Lung (tissue), 12 donors: Measurements from ENCODE around the gene SCD. TPM values are rescaled to one million over a fixed set of nuclear protein-coding genes. Genes with fewer than 3 reads are reported as not detected.

Source experiments
- ATAC-seq: fragments of 200-7000 bp; cut with Tn5 transposase; one replicate; pipeline ENCODE4 v1.9.1; 2020; ENCODE audit warnings: moderate number of reproducible peaks; ENCODE audit not compliant: insufficient read depth, low FRiP score
- DNase-seq, 3 donors: peaks; one replicate each; pipeline ENCODE4 v3.0.0-alpha.2; 2013 to 2017
- H3K27ac ChIP-seq, 2 donors: one replicate each; pipeline ENCODE4 v1.5.1; 2013; ENCODE audit warnings: mild to moderate bottlenecking in 2 of 2, moderate library complexity in 2 of 2, control low read depth in 1 of 2, inconsistent platforms in 1 of 2, low read depth in 1 of 2, low read length in 1 of 2
- H3K27me3 ChIP-seq, 3 donors: one replicate each; pipeline ENCODE4 v1.5.1; 2013; ENCODE audit warnings: low read length in 2 of 3; ENCODE audit not compliant: control insufficient read depth in 3 of 3, insufficient read depth in 3 of 3
- H3K36me3 ChIP-seq, 4 donors: one replicate each; pipeline ENCODE4 v1.5.1; 2013; ENCODE audit warnings: low read length in 4 of 4, mild to moderate bottlenecking in 1 of 4, moderate library complexity in 1 of 4; ENCODE audit not compliant: control insufficient read depth in 4 of 4, insufficient read depth in 4 of 4
- H3K4me1 ChIP-seq, 5 donors: one replicate each; pipeline ENCODE4 v1.5.1; 2013; ENCODE audit warnings: low read length in 5 of 5, mild to moderate bottlenecking in 2 of 5, moderate library complexity in 1 of 5; ENCODE audit not compliant: control insufficient read depth in 5 of 5, insufficient read depth in 5 of 5
- H3K4me3 ChIP-seq: one replicate; pipeline ENCODE4 v1.5.1; 2013; ENCODE audit warnings: mild to moderate bottlenecking, control low read depth, moderate library complexity
- H3K9ac ChIP-seq, 2 donors: one replicate each; pipeline ENCODE4 v1.5.1; 2013; ENCODE audit warnings: low read length in 2 of 2, control low read depth in 1 of 2; ENCODE audit not compliant: insufficient read depth in 1 of 2
- H3K9me3 ChIP-seq, 4 donors: one replicate each; pipeline ENCODE4 v1.5.1; 2013; ENCODE audit warnings: low read length in 3 of 4, mild to moderate bottlenecking in 1 of 4, moderate library complexity in 1 of 4; ENCODE audit not compliant: control insufficient read depth in 4 of 4, insufficient read depth in 3 of 4
- WGBS, 2 donors: extraction: QIAGEN DNeasy Blood & Tissue Kit; methylation state at CpG; one replicate each; pipeline ENCODE4 v1.1.7; 2013; 5-methylcytosine and 5-hydroxymethylcytosine counted together
- polyA plus RNA-seq, 2 donors: library from polyadenylated mRNA; stranded (reverse); fragments of 200-250 nt; gene quantifications; one replicate each; pipeline ENCODE4 v1.2.1, GENCODE V29; 2013
- total RNA-seq, 2 donors: library from RNA; depleted of rRNA in 1 of 2; stranded (reverse); fragments of >200 nt in 1 of 2; gene quantifications; one replicate each; pipeline ENCODE4 v1.2.1, GENCODE V29; 2014 to 2021
- TF ChIP-seq, protein P1 (sequence below): IDR thresholded peaks from 2 replicates; pipeline ENCODE4 v1.5.1; 2012; ENCODE audit warnings: mild to moderate bottlenecking; ENCODE audit errors: control extremely low read depth, extremely low read depth
- donor health status: control.
- donor health status: control.
- donor health status: Bipolar disorder and iron deficiency.
- donor health status: healthy.
- donor health status: DM: yes; HTN: yes; CAD: no.

SCD gene
- total and polyA plus RNA-seq, 4 donors: 136 to 383 (median 239) TPM

- Histone ChIP-seq H3K9me3 (no peaks in the 10 kb centered on the region), H3K36me3 (peaks cover 0 to 20% (median 3%) of the 10 kb centered on the region in 4 donors), H3K4me1 (peaks cover 0 to 7% (median under 1%) of the 10 kb centered on the region in 5 donors), H3K4me3 (no peak overlapping the region), H3K9ac (no peak overlapping the region), H3K27ac (no peak overlapping the region), H3K27me3 (no peaks in the 10 kb centered on the region)
- ATAC-seq: no peak
- TF ChIP-seq, protein P1, sequence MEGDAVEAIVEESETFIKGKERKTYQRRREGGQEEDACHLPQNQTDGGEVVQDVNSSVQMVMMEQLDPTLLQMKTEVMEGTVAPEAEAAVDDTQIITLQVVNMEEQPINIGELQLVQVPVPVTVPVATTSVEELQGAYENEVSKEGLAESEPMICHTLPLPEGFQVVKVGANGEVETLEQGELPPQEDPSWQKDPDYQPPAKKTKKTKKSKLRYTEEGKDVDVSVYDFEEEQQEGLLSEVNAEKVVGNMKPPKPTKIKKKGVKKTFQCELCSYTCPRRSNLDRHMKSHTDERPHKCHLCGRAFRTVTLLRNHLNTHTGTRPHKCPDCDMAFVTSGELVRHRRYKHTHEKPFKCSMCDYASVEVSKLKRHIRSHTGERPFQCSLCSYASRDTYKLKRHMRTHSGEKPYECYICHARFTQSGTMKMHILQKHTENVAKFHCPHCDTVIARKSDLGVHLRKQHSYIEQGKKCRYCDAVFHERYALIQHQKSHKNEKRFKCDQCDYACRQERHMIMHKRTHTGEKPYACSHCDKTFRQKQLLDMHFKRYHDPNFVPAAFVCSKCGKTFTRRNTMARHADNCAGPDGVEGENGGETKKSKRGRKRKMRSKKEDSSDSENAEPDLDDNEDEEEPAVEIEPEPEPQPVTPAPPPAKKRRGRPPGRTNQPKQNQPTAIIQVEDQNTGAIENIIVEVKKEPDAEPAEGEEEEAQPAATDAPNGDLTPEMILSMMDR: no peak
- 79 to 88% methylated on average over 6 of the region's 6 CpGs for WGBS, 2 donors
- no peak for DNase-seq
Measured at GRCh38 chr10:100353770-100354485, 6.9 kb downstream of the SCD start.

DNA sequence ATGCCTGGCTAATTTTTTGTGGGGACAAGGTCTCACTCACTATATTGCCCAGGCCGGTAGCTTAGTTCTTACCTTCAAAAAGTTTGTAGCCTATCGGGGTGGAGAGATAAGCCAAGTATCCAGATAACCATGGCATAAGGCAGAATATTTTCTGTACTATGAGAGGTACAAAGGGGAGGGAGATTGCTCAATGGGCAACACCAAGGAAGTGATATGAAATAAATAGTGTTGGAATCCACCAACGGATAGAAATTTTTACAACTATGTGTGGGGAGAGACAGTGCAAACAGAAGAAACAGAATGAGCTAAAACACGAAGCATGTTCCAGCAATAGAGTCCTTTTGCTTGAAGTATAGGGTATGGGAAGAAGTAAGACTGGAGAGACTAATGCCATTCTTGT lies 8.1 kb downstream of the SCD start:
- peaks cover 0 to 22% (median 2%) of the 10 kb centered on the region in 4 donors for H3K36me3 ChIP-seq

DNA sequence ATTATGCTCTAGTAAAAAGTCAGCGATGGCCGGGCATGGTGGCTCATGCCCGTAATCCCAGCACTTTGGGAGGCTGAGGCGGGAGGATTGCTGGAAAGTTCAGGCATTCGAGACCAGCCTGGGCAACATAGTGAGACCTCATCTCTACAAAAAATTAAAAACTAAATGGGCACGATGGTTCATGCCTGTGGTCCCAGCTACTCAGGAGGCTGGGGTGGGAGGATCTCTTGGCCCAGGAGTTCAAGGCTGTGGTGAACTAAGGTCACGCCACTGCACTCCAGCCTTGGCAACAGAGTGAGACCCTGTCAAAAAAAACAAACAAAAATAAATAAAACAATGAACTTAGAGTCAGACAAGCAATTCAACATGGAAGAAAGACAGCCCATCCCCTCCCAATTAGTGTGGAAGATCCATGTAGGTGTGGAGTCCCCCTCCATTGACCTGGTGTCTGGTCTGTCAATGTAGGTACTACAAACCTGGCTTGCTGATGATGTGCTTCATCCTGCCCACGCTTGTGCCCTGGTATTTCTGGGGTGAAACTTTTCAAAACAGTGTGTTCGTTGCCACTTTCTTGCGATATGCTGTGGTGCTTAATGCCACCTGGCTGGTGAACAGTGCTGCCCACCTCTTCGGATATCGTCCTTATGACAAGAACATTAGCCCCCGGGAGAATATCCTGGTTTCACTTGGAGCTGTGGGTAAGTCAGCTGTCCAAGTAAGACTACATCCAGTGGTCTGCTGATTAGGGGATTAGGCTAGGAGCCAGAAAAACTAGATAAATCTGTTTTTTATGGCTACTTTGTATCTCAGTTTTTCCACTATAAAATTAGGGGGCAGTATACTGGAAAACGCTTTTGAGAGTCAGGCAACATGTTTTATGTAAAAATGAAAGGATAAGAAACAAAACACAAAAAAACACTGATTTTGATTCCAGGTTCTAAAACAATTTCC lies 9.3 kb downstream of the SCD start:
- Histone ChIP-seq H3K36me3 (peaks cover 0 to 19% (median 2%) of the 10 kb centered on the region in 4 donors), H3K9me3 (no peaks in the 10 kb centered on the region), H3K27ac (no peak overlapping the region), H3K4me1 (peaks cover 3 to 13% (median 5%) of the 10 kb centered on the region in 5 donors), H3K9ac (no peak overlapping the region), H3K4me3 (no peak overlapping the region), H3K27me3 (no peaks in the 10 kb centered on the region)
- ATAC-seq (no peak), DNase-seq (no peak)
- TF ChIP-seq, protein P1: no peak
- WGBS, 2 donors: 95 to 97% methylated on average over 14 of the region's 14 CpGs

More for the DNA sequence above, 8.1 kb downstream of the SCD start:
- Histone ChIP-seq H3K9ac (no peak overlapping the region), H3K4me1 (peaks cover 3 to 13% (median 5%) of the 10 kb centered on the region in 5 donors), H3K4me3 (no peak overlapping the region), H3K9me3 (no peaks in the 10 kb centered on the region), H3K27ac (no peak overlapping the region), H3K27me3 (no peaks in the 10 kb centered on the region)
- TF ChIP-seq, protein P1: no peak
- ATAC-seq (no peak), DNase-seq (no peak)
- WGBS, 2 donors: 59 to 69% methylated on average over 4 of the region's 4 CpGs
